Endodermal cell (in vitro differentiated cells): ENCODE data around the gene SPNS2. TPM values are rescaled to one million over a fixed set of nuclear protein-coding genes. Genes with fewer than 3 reads are reported as not detected.

Source experiments
- DNase-seq: peaks from one replicate; pipeline ENCODE4 v3.0.0-alpha.2; 2017
- H3K27ac ChIP-seq: 2 replicates; pipeline ENCODE4 v1.5.1; 2013; ENCODE audit warnings: mild to moderate bottlenecking, low read depth, low read length, moderate library complexity
- H3K27me3 ChIP-seq: 2 replicates; pipeline ENCODE4 v1.6.1; 2013; ENCODE audit warnings: mild to moderate bottlenecking, low read length, moderate library complexity; ENCODE audit not compliant: insufficient read depth, control insufficient read depth, poor library complexity, severe bottlenecking
- H3K36me3 ChIP-seq: 2 replicates; pipeline ENCODE4 v1.7.0; 2013; ENCODE audit warnings: mild to moderate bottlenecking, low read length, moderate library complexity; ENCODE audit not compliant: control insufficient read depth, insufficient read depth
- H3K4me1 ChIP-seq: one replicate; pipeline ENCODE4 v1.7.0; 2013; ENCODE audit warnings: low read length; ENCODE audit not compliant: control insufficient read depth, insufficient read depth
- H3K4me3 ChIP-seq: 2 replicates; pipeline ENCODE4 v1.5.1; 2013; ENCODE audit warnings: mild to moderate bottlenecking, low read length, moderate library complexity
- H3K9ac ChIP-seq: 2 replicates; pipeline ENCODE4 v1.6.1; 2013; ENCODE audit warnings: mild to moderate bottlenecking, low read length, moderate library complexity; ENCODE audit not compliant: poor library complexity, severe bottlenecking; ENCODE audit errors: extremely low read depth
- H3K9me3 ChIP-seq: 2 replicates; pipeline ENCODE4 v1.6.1; 2013; ENCODE audit warnings: mild to moderate bottlenecking, low read length, moderate library complexity; ENCODE audit not compliant: control insufficient read depth
- H3K27ac Mint-ChIP-seq: 2 replicates; pipeline ENCODE4 v1.8.0; 2020; ENCODE audit warnings: mixed read lengths
- H3K27me3 Mint-ChIP-seq: 2 replicates; pipeline ENCODE4 v1.8.0; 2021; ENCODE audit warnings: mild to moderate bottlenecking, mixed read lengths; ENCODE audit not compliant: insufficient read depth
- H3K36me3 Mint-ChIP-seq: 2 replicates; pipeline ENCODE4 v1.8.0; 2020; ENCODE audit warnings: low read depth, mixed read lengths
- H3K4me1 Mint-ChIP-seq: 2 replicates; pipeline ENCODE4 v1.8.0; 2020; ENCODE audit warnings: mixed read lengths
- H3K4me3 Mint-ChIP-seq: 2 replicates; pipeline ENCODE4 v1.8.0; 2020; ENCODE audit warnings: mild to moderate bottlenecking, moderate library complexity, mixed read lengths
- H3K9me3 Mint-ChIP-seq: 2 replicates; pipeline ENCODE4 v1.8.0; 2020; ENCODE audit warnings: mild to moderate bottlenecking, mixed read lengths
- whole genome bisulfite sequencing, 2 experiments: methylation state at CpG; one replicate each; pipeline versions ENCODE4 v1.1.5 to v1.1.7; 2013; ENCODE audit warnings: missing lambda C conversion rate in 2 of 2, mixed read lengths in 1 of 2; ENCODE audit not compliant: insufficient coverage in 1 of 2, insufficient read length in 1 of 2; 5-methylcytosine and 5-hydroxymethylcytosine counted together
- total RNA-seq, 2 donors: library from RNA; stranded (reverse); fragmentation: NEBNext Ultra II Directional in 1 of 2; extraction: Animal tissue kit (Norgen Biotek cat#: 25700) in 1 of 2; gene quantifications; 2 replicates in 1 of 2; 3 replicates in 1 of 2; pipeline ENCODE4 v1.2.1, GENCODE V29; 2021
- TF ChIP-seq, protein P1 (sequence below): fragments of 200-600 bp; sonication (generic); conservative IDR thresholded peaks from 2 replicates; pipeline ENCODE4 v1.5.0; 2021; ENCODE audit warnings: antibody characterized with exemption, mild to moderate bottlenecking

The SPNS2 gene
- total RNA-seq, 2 donors from 2014 or later, result 0.09 TPM; not detected in 1

GRCh38 chr17:4553669-4554068 lies 55.0 kb downstream of the SPNS2 start:
- Mint-ChIP-seq H3K36me3 (peaks cover 37% of the 10 kb centered on the region), H3K4me1 (peaks cover 18% of the 10 kb centered on the region), H3K4me3 (peak overlapping the region; percentile 85), H3K9me3 (no peaks in the 10 kb centered on the region), H3K27ac (no peak overlapping the region), H3K27me3 (no peaks in the 10 kb centered on the region)
- no peaks in the 10 kb centered on the region for H3K27me3 ChIP-seq
- DNase-seq, result no peak
- TF ChIP-seq, protein P1, sequence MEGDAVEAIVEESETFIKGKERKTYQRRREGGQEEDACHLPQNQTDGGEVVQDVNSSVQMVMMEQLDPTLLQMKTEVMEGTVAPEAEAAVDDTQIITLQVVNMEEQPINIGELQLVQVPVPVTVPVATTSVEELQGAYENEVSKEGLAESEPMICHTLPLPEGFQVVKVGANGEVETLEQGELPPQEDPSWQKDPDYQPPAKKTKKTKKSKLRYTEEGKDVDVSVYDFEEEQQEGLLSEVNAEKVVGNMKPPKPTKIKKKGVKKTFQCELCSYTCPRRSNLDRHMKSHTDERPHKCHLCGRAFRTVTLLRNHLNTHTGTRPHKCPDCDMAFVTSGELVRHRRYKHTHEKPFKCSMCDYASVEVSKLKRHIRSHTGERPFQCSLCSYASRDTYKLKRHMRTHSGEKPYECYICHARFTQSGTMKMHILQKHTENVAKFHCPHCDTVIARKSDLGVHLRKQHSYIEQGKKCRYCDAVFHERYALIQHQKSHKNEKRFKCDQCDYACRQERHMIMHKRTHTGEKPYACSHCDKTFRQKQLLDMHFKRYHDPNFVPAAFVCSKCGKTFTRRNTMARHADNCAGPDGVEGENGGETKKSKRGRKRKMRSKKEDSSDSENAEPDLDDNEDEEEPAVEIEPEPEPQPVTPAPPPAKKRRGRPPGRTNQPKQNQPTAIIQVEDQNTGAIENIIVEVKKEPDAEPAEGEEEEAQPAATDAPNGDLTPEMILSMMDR, result no peak
- H3K9ac ChIP-seq, result no peak overlapping the region
- no peaks in the 10 kb centered on the region for H3K4me1 ChIP-seq
- peaks cover 43% of the 10 kb centered on the region for H3K36me3 ChIP-seq
- 93 to 100% methylated on average over 1 to 9 of the region's 9 CpGs for WGBS, 2 experiments
- H3K9me3 ChIP-seq, result no peaks in the 10 kb centered on the region
- no peak overlapping the region for H3K27ac ChIP-seq
- peak overlapping the region; percentile 93 for H3K4me3 ChIP-seq

- peaks cover 18% of the 10 kb centered on the region for H3K4me1 Mint-ChIP-seq
- DNase-seq, result peak; percentile 69
Observed at GRCh38 chr17:4554441-4554996, 55.8 kb downstream of the SPNS2 start.

DNA sequence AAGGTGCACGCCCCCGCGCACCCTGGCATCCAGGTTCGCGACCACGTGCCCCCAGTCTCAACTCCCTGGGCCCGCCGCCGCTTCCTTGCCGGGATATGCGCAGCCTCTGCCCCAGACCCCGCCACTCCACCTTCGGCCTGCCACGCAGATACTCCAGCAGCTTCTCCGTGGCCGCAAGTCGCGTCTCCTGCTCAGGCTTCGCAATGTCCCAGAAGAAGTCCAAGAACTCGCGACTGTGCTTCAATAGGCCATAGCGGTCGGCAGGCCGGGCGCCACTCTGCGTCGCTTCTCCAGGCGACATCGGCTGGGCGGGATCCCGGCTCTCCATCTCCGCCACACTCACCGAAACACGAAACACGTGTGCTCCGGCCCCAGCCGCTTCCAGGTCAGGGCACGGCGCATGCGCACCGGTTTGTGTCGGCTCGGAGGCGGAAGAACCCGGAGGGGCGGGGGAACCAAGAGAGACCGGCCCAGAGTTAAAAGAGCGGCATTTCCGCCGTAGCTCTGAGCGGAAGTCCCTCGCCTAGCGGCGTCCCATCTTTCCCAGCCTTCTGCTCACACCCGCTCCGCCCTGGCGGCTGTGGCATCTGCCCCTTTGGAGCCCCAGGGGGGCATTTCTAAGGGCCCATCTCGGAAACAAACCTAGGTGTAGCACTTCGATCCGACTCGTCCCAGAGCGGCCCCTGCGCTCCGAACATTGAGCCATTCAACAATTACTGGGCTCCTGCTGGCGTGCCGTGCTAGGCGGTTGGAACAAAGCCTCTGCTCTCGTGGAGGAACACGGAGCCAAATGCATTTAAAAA lies 56.5 kb downstream of the SPNS2 start, which contains the start of gene MYBBP1A:
MYBBP1A (minus strand) TSS at position 388 of the 803 bp plus-strand sequence; CDS start at position 328, 60 bp downstream.
- Histone ChIP-seq H3K27me3 (no peaks in the 10 kb centered on the region), H3K4me3 (peak within 1 kb of the TSS; percentile 93), H3K9ac (peak within 1 kb of the TSS; percentile 64), H3K36me3 (peaks cover 35% of the 10 kb centered on the region), H3K4me1 (no peaks in the 10 kb centered on the region), H3K9me3 (no peaks in the 10 kb centered on the region), H3K27ac (peak within 1 kb of the TSS; percentile 91)
- H3K4me3 Mint-ChIP-seq, result peak within 1 kb of the TSS; percentile 85
- peaks cover 29% of the 10 kb centered on the region for H3K36me3 Mint-ChIP-seq
- peak within 1 kb of the TSS; percentile 95 for H3K27ac Mint-ChIP-seq
- peaks cover 18% of the 10 kb centered on the region for H3K4me1 Mint-ChIP-seq
- H3K27me3 Mint-ChIP-seq, result no peaks in the 10 kb centered on the region
- TF ChIP-seq, protein P1, result peak; percentile 64
- H3K9me3 Mint-ChIP-seq, result no peaks in the 10 kb centered on the region
- 2 to 3% methylated on average over 41 to 69 of the region's 69 CpGs for WGBS, 2 experiments
- DNase-seq, result peak; percentile 99

More at GRCh38 chr17:4554441-4554996, 55.8 kb downstream of the SPNS2 start:
- Mint-ChIP-seq H3K27me3 (no peaks in the 10 kb centered on the region), H3K27ac (peak overlapping the region; percentile 87), H3K36me3 (peaks cover 35% of the 10 kb centered on the region), H3K9me3 (no peaks in the 10 kb centered on the region), H3K4me3 (peak overlapping the region; percentile 85)
- Histone ChIP-seq H3K9ac (peak overlapping the region; percentile 64), H3K9me3 (no peaks in the 10 kb centered on the region), H3K27ac (no peak overlapping the region), H3K36me3 (peaks cover 42% of the 10 kb centered on the region), H3K4me3 (peak overlapping the region; percentile 93), H3K27me3 (no peaks in the 10 kb centered on the region), H3K4me1 (no peaks in the 10 kb centered on the region)
- 14 to 24% methylated on average over 7 to 18 of the region's 18 CpGs for WGBS, 2 experiments
- TF ChIP-seq, protein P1, result no peak
